Limb (tissue), 2 donors: ENCODE data around the gene IZUMO4.

ENCODE experiments used
- DNase-seq, 2 donors: peaks; one replicate each; pipeline ENCODE4 v3.0.0-alpha.2; 2016; ENCODE audit errors: extremely low spot score in 2 of 2

Gene IZUMO4

GRCh38 chr19:2103045-2103707 lies 6.5 kb downstream of the IZUMO4 start:
- DNase-seq = no peak

DNA sequence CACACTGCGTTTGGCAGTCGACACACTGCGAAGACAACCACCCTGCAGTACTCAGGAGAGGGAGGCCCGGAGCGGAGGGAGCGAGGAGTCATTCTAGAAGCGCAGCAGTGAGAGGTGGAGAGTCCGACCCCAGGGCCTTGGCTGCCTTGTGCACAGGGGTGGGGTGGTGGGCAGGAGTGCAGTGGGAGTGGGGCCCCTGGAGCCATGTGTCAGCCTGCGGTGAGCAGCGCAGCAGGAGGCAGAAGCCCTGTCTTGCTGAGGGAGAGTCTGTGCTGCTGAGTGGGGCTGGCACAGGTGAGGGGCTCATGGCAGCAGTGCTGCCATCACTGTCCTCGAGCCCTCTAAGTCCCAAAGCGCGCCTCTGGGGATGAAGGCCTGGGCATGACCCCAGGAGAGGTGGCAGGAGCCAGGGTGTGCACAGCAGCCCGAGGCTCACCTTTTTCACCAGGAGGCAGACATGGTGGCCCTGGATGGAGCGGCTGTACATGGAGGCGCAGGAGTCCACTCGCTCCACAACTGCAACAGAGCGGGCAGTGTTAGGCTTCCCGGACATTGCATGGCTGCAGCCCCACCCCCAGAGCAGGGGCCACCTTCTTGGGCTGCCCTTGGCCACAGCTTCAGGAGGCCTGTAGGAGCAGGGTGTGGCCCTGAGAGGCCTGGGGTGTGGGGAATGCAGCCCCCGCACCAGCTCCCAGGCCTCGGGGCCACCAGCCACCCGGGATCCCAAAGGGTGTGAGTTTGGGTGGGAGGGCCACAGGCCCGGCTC lies 11.7 kb downstream of the IZUMO4 start:
- no peak for DNase-seq

DNA sequence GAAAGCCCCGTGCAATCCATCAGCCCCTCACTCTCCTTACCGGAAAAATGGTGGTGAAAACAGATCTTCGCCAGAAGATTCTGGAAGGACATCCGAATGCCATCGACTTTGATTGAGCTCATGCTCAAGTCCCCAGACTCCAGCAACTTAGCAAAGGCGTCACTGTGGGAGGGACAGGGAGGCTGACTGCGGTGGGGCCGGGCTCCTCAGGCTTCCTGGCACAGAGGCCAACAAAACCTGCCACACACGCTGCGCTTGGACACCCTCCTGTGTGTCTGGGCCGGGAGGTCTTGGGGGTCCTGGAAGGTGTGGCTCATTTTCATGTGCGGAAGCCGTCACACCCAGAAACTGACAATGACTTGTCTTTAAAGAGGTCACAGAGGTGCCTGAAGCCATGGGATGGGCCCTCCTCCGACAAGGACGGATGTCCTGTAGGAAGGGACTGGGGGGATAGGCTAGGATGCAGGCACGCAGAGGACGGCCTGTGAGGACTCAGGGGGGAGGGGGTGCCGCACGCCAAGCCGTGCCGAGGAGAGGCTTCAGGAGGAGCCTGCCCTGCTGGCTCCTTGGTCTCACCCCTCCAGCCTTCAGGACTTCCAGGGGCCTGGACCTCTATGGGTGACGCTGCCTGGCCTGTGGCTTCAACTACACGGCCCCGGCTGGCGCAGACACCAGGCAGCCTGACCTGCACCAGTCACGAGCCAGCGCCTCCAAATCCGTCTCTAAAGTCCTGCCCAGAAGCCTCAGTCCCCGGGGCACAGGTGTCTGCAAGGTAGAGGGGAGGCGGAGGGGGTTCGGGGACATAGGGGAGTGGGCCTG lies 12.5 kb downstream of the IZUMO4 start:
- DNase-seq = no peak

DNA sequence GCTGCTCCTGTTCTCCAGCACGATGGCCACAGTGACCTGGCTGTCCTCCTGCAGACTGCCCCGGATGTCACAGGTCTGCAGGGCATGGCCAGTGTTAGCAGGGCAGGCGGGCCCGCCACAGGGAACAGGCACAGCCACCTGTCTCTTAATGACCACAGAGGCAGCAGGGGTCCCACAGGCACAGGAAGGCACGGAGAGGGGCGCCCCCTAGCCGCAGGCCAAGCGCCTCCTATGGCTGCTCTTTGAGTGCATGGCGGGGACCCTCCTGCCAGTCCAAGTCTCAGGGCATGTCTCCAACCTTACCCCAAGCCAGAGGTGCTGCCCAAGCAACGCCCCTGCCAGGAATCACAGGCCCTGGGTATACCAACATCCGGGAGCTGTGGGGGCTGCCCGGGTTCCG lies 14.1 kb downstream of the IZUMO4 start:
- no peak for DNase-seq

DNA sequence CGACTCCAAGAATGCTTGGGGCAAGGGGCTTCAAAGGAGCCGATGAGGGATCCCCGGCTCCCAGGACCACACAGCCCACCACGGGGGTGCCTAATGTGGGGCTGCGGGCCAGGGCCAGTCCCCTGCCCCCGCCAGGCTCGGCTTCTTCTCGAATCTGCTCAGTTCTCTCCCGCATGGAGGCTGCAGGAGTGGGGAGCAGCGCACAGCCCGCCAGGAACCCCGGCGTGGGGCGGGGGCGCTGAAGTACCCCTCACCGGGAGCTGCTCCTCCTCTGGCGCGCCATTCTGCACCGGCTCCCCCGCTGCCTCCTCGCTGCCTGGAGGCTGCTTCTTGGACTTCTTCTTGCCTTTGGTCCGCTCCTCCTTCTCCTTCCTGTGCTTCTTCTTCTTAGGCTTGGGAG lies 14.7 kb downstream of the IZUMO4 start:
- no peak for DNase-seq

DNA sequence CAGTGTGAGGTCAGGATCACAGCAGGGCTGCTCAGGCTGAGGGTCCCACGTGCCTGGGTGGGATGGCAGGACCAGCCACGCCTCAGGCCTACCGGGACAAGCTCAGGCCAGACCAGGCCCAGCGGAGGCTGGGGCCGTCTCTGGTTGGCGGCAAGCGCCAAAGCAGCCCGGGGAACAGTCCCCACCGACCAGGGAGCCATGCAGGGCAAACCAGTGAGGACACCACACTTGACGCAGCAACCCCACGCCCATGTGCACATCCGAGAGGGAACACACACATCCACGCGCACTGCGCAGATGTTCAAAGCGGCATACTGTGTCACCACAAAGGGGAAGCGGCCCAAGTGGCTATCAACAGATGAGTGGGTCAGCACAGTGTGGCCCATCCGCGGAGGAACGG lies 15.2 kb downstream of the IZUMO4 start:
- no peak for DNase-seq

DNA sequence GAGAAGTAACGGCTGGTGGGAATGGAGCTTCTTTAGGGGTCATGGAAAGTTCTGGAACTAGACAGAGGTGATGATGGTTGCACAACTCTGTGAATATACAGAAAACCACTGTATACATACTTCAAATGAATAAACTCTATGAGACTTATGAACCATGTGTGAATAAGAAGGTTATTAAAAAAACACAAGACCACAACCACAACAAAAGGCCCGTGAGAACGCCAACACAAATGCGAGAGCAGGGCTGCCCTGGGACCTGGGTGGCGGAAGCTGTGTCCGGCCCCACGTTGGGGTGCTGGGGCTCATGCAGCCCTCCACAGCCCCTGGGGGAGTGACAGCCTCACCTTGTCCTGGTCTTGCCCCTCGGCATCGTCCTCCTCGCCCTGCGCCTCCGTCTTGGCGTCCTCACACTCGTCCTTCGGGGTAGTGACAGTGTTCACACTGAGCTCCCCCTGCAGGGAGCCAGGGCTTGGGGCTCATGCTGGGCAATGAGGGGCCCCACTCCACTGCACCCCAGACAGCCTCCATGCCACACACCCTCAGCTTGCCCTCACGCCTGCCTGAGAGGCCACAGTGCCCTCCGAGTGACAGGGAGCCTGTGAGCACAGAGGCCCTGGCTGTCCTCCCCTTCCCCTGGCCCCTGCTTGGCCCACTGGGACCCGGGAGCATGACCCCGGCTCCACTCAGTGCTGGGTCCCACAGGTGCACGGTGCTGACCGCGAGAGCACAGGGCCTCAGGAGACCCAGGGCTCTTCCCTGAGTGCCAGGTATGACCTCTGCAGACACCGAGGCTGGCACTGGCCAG lies 16.0 kb downstream of the IZUMO4 start:
- DNase-seq = no peak

DNA sequence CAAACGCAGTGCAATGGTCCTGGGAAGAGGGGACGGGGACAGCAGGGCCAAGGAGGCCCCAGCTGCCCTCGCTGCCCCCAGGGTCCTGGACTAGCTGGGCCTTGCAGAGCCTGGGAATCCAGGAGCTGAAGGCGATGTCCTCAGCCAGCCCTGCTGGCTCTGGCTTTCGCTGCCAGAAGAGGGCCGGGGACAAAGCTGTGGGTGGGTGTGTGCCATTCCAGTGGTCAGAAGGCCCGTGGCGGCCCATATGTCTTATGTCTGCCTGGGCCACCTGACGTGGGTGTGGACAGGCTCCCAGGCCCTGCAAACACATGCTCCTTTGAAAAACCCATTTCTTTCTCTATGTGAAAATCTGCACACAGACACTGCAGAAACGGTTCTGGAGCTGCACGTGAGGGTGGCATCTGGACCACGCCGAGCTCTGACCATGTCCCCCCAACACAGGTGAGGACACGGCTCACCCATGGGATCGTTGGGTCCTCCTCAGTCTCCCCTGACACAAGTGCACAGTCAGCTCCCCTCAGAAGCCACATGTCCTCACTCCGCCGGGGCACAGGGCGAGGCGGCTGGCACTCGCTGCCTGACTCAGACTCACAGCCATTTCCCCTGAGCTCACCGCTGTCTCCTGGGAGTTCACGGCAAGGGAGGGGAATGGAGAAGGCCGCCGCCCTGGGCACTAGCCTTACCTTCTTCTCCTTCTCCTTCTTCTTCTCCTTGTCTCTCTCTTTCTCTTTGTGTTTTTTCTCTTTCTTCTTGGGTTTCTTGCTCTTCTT lies 16.9 kb downstream of the IZUMO4 start:
- no peak for DNase-seq

DNA sequence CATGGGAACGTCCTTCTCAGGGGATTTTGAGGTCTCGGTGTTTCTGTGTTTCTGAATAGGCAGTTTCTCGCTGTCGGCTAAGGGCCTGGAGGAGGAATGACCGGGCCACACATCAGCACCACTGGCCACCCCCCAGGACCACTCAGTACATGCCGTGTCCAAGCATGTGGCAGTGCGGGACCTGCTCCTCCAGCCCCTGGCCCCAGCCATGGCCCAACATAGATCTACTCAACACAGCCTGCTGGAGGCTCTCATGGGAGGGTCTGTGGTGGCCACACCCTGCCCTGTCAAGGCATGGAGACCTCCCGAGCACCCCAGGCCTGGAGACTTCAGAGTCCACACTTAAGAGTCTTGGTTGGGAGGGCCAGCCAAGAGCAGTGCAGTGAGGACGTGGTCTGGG lies 17.5 kb downstream of the IZUMO4 start:
- no peak for DNase-seq

GRCh38 chr19:2114821-2115220 lies 18.1 kb downstream of the IZUMO4 start:
- DNase-seq = no peak

DNA sequence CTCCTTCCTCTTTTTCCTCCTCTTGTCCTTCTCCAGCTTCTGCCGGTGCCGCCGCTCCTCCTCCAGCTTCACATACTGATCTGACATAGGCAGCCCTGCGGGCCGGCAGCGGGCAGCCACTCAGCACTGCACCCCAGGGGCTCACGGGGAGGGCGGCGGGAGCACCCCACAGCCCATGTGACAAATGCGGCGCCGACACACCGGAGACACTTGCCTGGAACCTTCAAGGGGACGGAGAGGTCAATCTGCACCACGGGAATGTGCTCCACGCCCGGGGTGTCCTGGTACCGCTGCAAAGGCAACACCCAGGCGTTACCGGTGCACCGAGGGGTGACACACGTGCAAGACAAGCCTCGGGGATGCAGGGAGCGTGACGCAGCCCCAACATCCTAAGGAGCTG lies 18.6 kb downstream of the IZUMO4 start:
- DNase-seq = no peak

GRCh38 chr19:2115911-2116426 lies 19.3 kb downstream of the IZUMO4 start:
- no peak for DNase-seq

DNA sequence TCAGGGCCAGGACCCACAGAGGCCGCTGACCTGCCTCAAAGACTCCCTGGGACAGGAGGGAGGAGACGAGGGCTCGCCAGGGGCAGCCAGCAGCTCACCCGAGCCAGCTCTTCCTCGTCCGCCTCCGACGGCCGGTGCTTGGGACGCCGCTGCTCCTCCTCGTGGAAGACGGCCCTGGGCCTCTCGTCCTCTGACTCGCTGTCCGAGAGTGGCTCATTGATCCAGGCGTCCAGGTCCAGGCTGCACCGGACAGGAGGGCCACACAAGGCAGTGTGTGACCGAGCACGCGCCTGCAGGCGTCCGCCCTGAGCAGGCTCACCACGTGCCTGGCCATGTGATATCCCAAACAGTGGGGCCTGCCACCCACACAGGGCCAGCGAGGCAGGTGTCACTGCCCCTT lies 19.8 kb downstream of the IZUMO4 start:
- DNase-seq = no peak

GRCh38 chr19:2117215-2117960 lies 20.7 kb downstream of the IZUMO4 start:
- no peak for DNase-seq

DNA sequence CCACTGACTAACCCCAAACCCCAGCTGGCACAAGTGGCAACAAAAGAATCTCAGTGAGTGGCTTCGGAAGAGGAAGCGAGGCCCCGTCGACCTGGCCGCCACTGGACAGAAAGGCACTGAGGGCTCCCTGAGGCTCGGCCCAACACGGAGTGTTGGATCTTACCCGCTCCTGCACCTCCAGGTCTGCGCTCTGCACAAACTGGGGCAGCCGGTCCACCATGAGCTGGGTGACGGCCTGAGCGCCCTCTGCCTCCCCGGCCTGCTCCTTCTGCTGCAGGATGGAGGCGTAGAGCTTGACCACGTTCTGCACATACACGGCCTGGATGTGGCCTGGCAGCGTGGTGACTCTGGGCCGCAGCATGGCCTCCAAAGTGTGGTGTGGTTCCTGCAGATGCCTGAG lies 21.7 kb downstream of the IZUMO4 start:
- DNase-seq = no peak

GRCh38 chr19:2119921-2120785 lies 23.4 kb downstream of the IZUMO4 start:
- no peak for DNase-seq

DNA sequence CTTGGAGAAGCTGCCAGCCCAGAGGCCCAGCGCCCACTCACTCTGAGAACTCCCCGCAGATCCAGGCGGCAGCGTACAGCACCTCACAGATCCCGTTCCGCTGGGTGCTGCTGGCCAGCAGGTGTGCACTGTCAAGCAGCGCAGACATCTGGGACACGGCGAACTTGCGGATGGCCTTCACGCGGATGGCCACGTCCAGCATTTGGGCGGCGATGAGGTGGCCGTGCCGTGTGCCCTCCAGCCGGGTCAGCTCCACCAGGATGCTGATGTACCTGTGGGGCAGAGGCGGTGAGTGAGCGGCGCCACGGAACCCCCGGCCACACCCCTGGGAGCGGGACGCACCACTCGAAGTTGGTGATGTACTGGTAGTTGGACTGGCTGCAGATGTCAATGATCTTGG lies 24.1 kb downstream of the IZUMO4 start:
- DNase-seq = no peak

GRCh38 chr19:2121416-2122051 lies 24.8 kb downstream of the IZUMO4 start:
- DNase-seq = no peak
